HepG2 (cell line): Measurements from ENCODE around the gene ATRIP. TPM values are rescaled to one million over a fixed set of nuclear protein-coding genes. Genes with fewer than 3 reads are reported as not detected.

Experiments used
- BCL3 ChIP-seq: sonication (generic); formaldehyde crosslinking; IDR thresholded peaks from 2 replicates; pipeline ENCODE4 v1.5.1; 2020; ENCODE audit warnings: mild to moderate bottlenecking, missing genetic modification reagents, moderate library complexity
- CBX5 ChIP-seq: sonication (generic); formaldehyde crosslinking; IDR thresholded peaks from 2 replicates; pipeline ENCODE4 v1.4.0; 2020; ENCODE audit warnings: missing genetic modification reagents, borderline replicate concordance
- GATAD1 ChIP-seq: IDR thresholded peaks from 2 replicates; pipeline ENCODE4 v1.6.1; 2016; ENCODE audit warnings: missing genetic modification reagents, missing compliant biosample characterization
- GMEB1 ChIP-seq: sonication (generic); formaldehyde crosslinking; IDR thresholded peaks from 2 replicates; pipeline ENCODE4 v1.5.1; 2020; ENCODE audit warnings: missing genetic modification reagents, mild to moderate bottlenecking, borderline replicate concordance
- HDAC6 ChIP-seq: fragments of 200-600 bp; sonication (generic); IDR thresholded peaks from 2 replicates; pipeline ENCODE4 v1.7.0; 2017; ENCODE audit warnings: mild to moderate bottlenecking, antibody characterized with exemption, low read length, low read depth
- HMGXB3 ChIP-seq: sonication (generic); formaldehyde crosslinking; IDR thresholded peaks from 2 replicates; pipeline ENCODE4 v1.4.0; 2020; ENCODE audit warnings: missing genetic modification reagents, borderline replicate concordance
- KDM5B ChIP-seq: sonication (generic); formaldehyde crosslinking; IDR thresholded peaks from 2 replicates; pipeline ENCODE4 v1.4.0; 2020; ENCODE audit warnings: missing genetic modification reagents, mild to moderate bottlenecking, borderline replicate concordance
- NFKB2 ChIP-seq: sonication (generic); formaldehyde crosslinking; IDR thresholded peaks from 2 replicates; pipeline ENCODE4 v1.4.0; 2020; ENCODE audit warnings: missing genetic modification reagents, borderline replicate concordance
- SUZ12 ChIP-seq: fragments of 150-350 bp; IDR thresholded peaks from 2 replicates; pipeline ENCODE4 v1.6.1; 2014; ENCODE audit warnings: low read depth, low read length
- TCF7 ChIP-seq: sonication (generic); IDR thresholded peaks from 2 replicates; pipeline ENCODE4 v1.6.1; 2016; ENCODE audit warnings: antibody characterized with exemption, low read depth
- U2AF1 ChIP-seq: fragments of 200-400 bp; formaldehyde crosslinking; optimal IDR thresholded peaks from 2 replicates; pipeline ENCODE3; 2017; ENCODE audit warnings: mild to moderate bottlenecking, low read depth, low read length
- ZNF136 ChIP-seq: sonication (generic); formaldehyde crosslinking; IDR thresholded peaks from 2 replicates; pipeline ENCODE4 v1.8.1; 2022; ENCODE audit warnings: low read depth, mild to moderate bottlenecking, moderate library complexity, missing genetic modification reagents
- ZNF382 ChIP-seq: sonication (generic); formaldehyde crosslinking; IDR thresholded peaks from 2 replicates; pipeline ENCODE4 v1.5.0; 2020; ENCODE audit warnings: missing genetic modification reagents, mild to moderate bottlenecking, borderline replicate concordance
- ZNF639 ChIP-seq: conservative IDR thresholded peaks from 2 replicates; pipeline ENCODE4 v1.6.1; 2018; ENCODE audit warnings: missing genetic modification reagents
- ZNF720 ChIP-seq: sonication (generic); formaldehyde crosslinking; IDR thresholded peaks from 2 replicates; pipeline ENCODE4 v1.4.0; 2020; ENCODE audit warnings: missing genetic modification reagents
- ZNF781 ChIP-seq: sonication (generic); formaldehyde crosslinking; IDR thresholded peaks from 2 replicates; pipeline ENCODE4 v1.5.1; 2020; ENCODE audit warnings: borderline replicate concordance, mild to moderate bottlenecking, missing genetic modification reagents; ENCODE audit errors: not compliant biosample characterization
- ZSCAN29 ChIP-seq: sonication (generic); formaldehyde crosslinking; conservative IDR thresholded peaks from 2 replicates; pipeline ENCODE4 v1.4.0; 2020; ENCODE audit warnings: mild to moderate bottlenecking, missing genetic modification reagents
- polyA plus RNA-seq, 8 experiments: library from polyadenylated mRNA; depleted of rRNA in 3 of 8; stranded (reverse) in 7 of 8; unstranded in 1 of 8; fragments of >200 nt; fragmentation: Illumina TruSeq in 4 of 8; extraction: Trizol in 4 of 8; gene quantifications; 2 replicates each; pipeline versions ENCODE4 v1.2.1 to v1.2.3, GENCODE V29; 2011 to 2016; ENCODE audit warnings: low read depth in 4 of 8, missing spikeins in 1 of 8, mixed read lengths in 1 of 8; ENCODE audit not compliant: insufficient read depth in 1 of 8
- total RNA-seq, 5 experiments: library from RNA; depleted of rRNA; stranded (reverse); fragments of >200 nt; fragmentation: Illumina TruSeq; extraction: Trizol; gene quantifications; 2 replicates each; pipeline ENCODE4 v1.2.3, GENCODE V29; 2016; ENCODE audit warnings: low read depth in 1 of 5
- TF ChIP-seq, protein P1 (sequence below), 2 experiments: fragments of 450-650 bp in 1 of 2; sonication (generic) in 1 of 2; formaldehyde crosslinking; IDR thresholded peaks; 2 replicates each; pipeline versions ENCODE4 v1.5.0 to v1.8.0; 2020 to 2022; ENCODE audit warnings: mild to moderate bottlenecking in 1 of 2, missing genetic modification reagents in 1 of 2

Gene ATRIP
- total and polyA plus RNA-seq, 2 of the 13 experiments (the other 11 are each of a cell fraction or from before 2014, with no cell fraction given), result 5.1 to 12.5 TPM

- TF ChIP-seq SUZ12 (no peak), ZNF781 (CRISPR knock-in tag) (no peak), CBX5 (CRISPR knock-in tag) (peak; percentile 17; the same call in 1 of the 2 replicates), ZNF136 (CRISPR knock-in tag) (0 out of 2 replicates have a peak, but pooled peaks have one; percentile 43), ZNF382 (CRISPR knock-in tag) (no peak), GMEB1 (CRISPR knock-in tag) (peak; percentile 29; the same call in 1 of the 2 replicates), ZNF639 (CRISPR knock-in tag) (0 out of 2 replicates have a peak, but pooled peaks have one; percentile 66), U2AF1 (no peak), BCL3 (CRISPR knock-in tag) (no peak), HDAC6 (no peak), HMGXB3 (CRISPR knock-in tag) (0 out of 2 replicates have a peak, but pooled peaks have one; percentile 36), ZSCAN29 (CRISPR knock-in tag) (no peak), KDM5B (no peak), NFKB2 (CRISPR knock-in tag) (peak; percentile 56; the same call in 1 of the 2 replicates), TCF7 (peak; percentile 56; the same call in 1 of the 2 replicates), GATAD1 (CRISPR knock-in tag) (peak; percentile 43), ZNF720 (CRISPR knock-in tag) (no peak)
- TF ChIP-seq, protein P1, sequence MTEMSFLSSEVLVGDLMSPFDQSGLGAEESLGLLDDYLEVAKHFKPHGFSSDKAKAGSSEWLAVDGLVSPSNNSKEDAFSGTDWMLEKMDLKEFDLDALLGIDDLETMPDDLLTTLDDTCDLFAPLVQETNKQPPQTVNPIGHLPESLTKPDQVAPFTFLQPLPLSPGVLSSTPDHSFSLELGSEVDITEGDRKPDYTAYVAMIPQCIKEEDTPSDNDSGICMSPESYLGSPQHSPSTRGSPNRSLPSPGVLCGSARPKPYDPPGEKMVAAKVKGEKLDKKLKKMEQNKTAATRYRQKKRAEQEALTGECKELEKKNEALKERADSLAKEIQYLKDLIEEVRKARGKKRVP (CRISPR knock-in tag; IDR thresholded peaks at IDR 0.05), result no peak
Measured at GRCh38 chr3:48431224-48432029, 15.1 kb upstream of the ATRIP start (continued).
